Prostate gland (tissue), 2 donors: ENCODE results near the gene INTS7. TPM values are rescaled to one million over a fixed set of nuclear protein-coding genes. Genes with fewer than 3 reads are reported as not detected.

Experiments
- DNase-seq: peaks from one replicate; pipeline ENCODE4 v3.0.0-alpha.2; 2019; ENCODE audit warnings: low spot score
- H3K27ac ChIP-seq, 2 donors: fragments of 200-600 bp; sonication (generic); 2 replicates each; pipeline ENCODE4 v1.5.1; 2017 to 2019
- H3K27me3 ChIP-seq: fragments of 200-600 bp; sonication (generic); replicated peaks from 2 replicates; pipeline ENCODE4 v1.5.1; 2019; ENCODE audit not compliant: insufficient read depth
- H3K36me3 ChIP-seq, 2 donors: fragments of 200-600 bp; sonication (generic); 1 replicate in 1 of 2; 2 replicates in 1 of 2; pipeline versions ENCODE4 v1.5.1 to v1.8.1; 2017 to 2019
- H3K4me1 ChIP-seq: fragments of 200-600 bp; sonication (generic); replicated peaks from 2 replicates; pipeline ENCODE4 v1.5.1; 2019
- H3K4me3 ChIP-seq, 2 donors: fragments of 200-600 bp; sonication (generic); 2 replicates each; pipeline ENCODE4 v1.5.1; 2017 to 2019
- H3K9me3 ChIP-seq: fragments of 200-600 bp; sonication (generic); 2 replicates; pipeline ENCODE4 v1.5.1; 2017
- CTCF ChIP-seq, 4 experiments: fragments of 200-600 bp in 2 of 4; fragments of 450-650 bp in 2 of 4; sonication (generic) in 2 of 4; IDR thresholded peaks; 1 replicate in 3 of 4; 2 replicates in 1 of 4; pipeline ENCODE4 v1.5.1; 2016 to 2019; ENCODE audit warnings: antibody characterized with exemption in 4 of 4, mild to moderate bottlenecking in 2 of 4, moderate library complexity in 2 of 4
- POLR2A ChIP-seq: fragments of 450-650 bp; IDR thresholded peaks from one replicate; pipeline ENCODE4 v1.6.1; 2016; ENCODE audit warnings: antibody characterized with exemption, mild to moderate bottlenecking
- POLR2AphosphoS5 ChIP-seq: sonication (generic); formaldehyde crosslinking; IDR thresholded peaks from one replicate; pipeline ENCODE4 v1.6.1; 2017; ENCODE audit warnings: antibody characterized with exemption
- WGBS: methylation state at CpG from one replicate; pipeline ENCODE4 v1.1.5; 2018; 5-methylcytosine and 5-hydroxymethylcytosine counted together
- intact Hi-C: fragments of 100-400 bp; cut with DNase I; formaldehyde crosslinking; loops from one replicate; pipeline ENCODE4 v1.14.2; 2022
- total RNA-seq, 2 donors: library from RNA; depleted of rRNA; stranded (reverse); fragments of >200 nt; gene quantifications; one replicate each; pipeline ENCODE4 v1.1.0, GENCODE V29; 2016

The INTS7 gene
- total RNA-seq, 2 donors from 2014 or later: 12.5 to 15.5 TPM

GRCh38 chr1:211928993-211929637 is 106.2 kb downstream of the INTS7 start:
- intact Hi-C loops: no loop called here
- 47% methylated on average over 9 of the region's 9 CpGs for WGBS
- H3K4me1 ChIP-seq: peaks cover 13% of the 10 kb centered on the region
- TF ChIP-seq POLR2AphosphoS5 (peak; percentile 65), POLR2A (no peak), CTCF (IDR thresholded peaks at IDR 0.05) (no peak)
- no peaks in the 10 kb centered on the region for H3K36me3 ChIP-seq
- H3K4me3 ChIP-seq: no peak overlapping the region
- DNase-seq: peak; percentile 70
- H3K27ac ChIP-seq: peak overlapping the region; percentile 51 to 67
- no peaks in the 10 kb centered on the region for H3K27me3 ChIP-seq
- no peaks in the 10 kb centered on the region for H3K9me3 ChIP-seq

GRCh38 chr1:211928290-211928801 is 107.0 kb downstream of the INTS7 start:
- Histone ChIP-seq H3K36me3 (no peaks in the 10 kb centered on the region), H3K27me3 (no peaks in the 10 kb centered on the region), H3K9me3 (no peaks in the 10 kb centered on the region), H3K27ac (peak overlapping the region; percentile 62 to 67), H3K4me1 (peaks cover 13% of the 10 kb centered on the region), H3K4me3 (no peak overlapping the region)
- WGBS: 52% methylated on average over 1 of the region's 1 CpG
- DNase-seq: peak; percentile 68
- intact Hi-C loops: no loop called here
- TF ChIP-seq CTCF (IDR thresholded peaks at IDR 0.05) (no peak), POLR2AphosphoS5 (peak; percentile 88)

- intact Hi-C loops: no loop called here
- H3K27me3 ChIP-seq: no peaks in the 10 kb centered on the region
- H3K36me3 ChIP-seq: no peaks in the 10 kb centered on the region
- TF ChIP-seq CTCF (IDR thresholded peaks at IDR 0.05) (no peak), POLR2AphosphoS5 (no peak), POLR2A (no peak)
- DNase-seq: peak; percentile 30
- H3K4me1 ChIP-seq: peaks cover 13% of the 10 kb centered on the region
- H3K4me3 ChIP-seq: no peak overlapping the region
- no peaks in the 10 kb centered on the region for H3K9me3 ChIP-seq
- H3K27ac ChIP-seq: no peak overlapping the region
- WGBS: 20% methylated on average over 7 of the region's 7 CpGs
Measured at GRCh38 chr1:211925016-211925415, 110.3 kb downstream of the INTS7 start.

GRCh38 chr1:211924256-211924655 is 111.1 kb downstream of the INTS7 start:
- DNase-seq: no peak
- WGBS: 80% methylated on average over 10 of the region's 10 CpGs
- intact Hi-C loops: no loop called here

More at GRCh38 chr1:211924256-211924655, 111.1 kb downstream of the INTS7 start:
- no peaks in the 10 kb centered on the region for H3K9me3 ChIP-seq
- H3K27me3 ChIP-seq: no peaks in the 10 kb centered on the region
- H3K4me3 ChIP-seq: no peak overlapping the region
- H3K36me3 ChIP-seq: no peaks in the 10 kb centered on the region
- H3K27ac ChIP-seq: no peak overlapping the region
- H3K4me1 ChIP-seq: peaks cover 10% of the 10 kb centered on the region
- no peak for TF ChIP-seq POLR2A
- no peak for TF ChIP-seq POLR2AphosphoS5
- TF ChIP-seq CTCF (IDR thresholded peaks at IDR 0.05): no peak
